ENCODE results near the gene UBA3.

Gene UBA3

GRCh38 chr3:69065318-69065964 lies 14.7 kb downstream of the UBA3 start:
- no peak for DNase-seq (ENCODE audit: low read depth)

GRCh38 chr3:69063636-69064035 lies 16.5 kb downstream of the UBA3 start:
- no peak for DNase-seq (ENCODE audit: low read depth)

DNA sequence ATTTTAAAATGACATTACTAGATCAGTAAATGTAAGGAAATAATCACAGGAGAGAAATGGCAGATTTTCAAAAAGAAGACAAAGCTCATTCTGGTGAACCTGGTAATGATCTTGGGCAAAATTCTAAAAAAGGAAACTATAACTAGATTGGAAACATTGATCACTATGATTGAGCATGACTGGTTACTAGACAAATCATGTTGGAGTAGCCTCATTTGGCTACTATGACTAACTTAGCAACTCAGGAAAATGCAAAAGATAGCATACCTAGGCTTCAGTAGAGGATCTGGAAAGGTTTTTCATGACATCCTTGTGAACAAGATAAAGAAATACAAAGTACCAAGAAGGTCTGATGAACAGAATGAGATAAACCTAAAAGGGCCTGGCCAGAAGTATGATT lies 20.5 kb downstream of the UBA3 start:
- DNase-seq (ENCODE audit: low read depth): no peak

DNA sequence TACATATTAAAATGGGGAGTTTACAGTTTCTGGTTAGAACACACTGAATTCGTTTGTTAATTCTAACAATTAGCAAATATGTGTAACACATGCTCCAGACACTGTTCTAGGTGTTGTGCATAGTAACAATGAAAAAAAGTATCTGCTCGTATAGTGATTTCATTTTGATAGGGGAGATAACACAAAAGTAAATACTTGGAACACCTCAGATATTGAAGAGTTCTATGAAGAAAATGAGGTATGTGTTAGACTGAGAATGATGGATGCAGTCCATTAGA lies 21.3 kb downstream of the UBA3 start:
- DNase-seq (ENCODE audit: low read depth): no peak

- no peak for DNase-seq (ENCODE audit: low read depth)
Measured at GRCh38 chr3:69058180-69058946, 21.8 kb downstream of the UBA3 start.

DNA sequence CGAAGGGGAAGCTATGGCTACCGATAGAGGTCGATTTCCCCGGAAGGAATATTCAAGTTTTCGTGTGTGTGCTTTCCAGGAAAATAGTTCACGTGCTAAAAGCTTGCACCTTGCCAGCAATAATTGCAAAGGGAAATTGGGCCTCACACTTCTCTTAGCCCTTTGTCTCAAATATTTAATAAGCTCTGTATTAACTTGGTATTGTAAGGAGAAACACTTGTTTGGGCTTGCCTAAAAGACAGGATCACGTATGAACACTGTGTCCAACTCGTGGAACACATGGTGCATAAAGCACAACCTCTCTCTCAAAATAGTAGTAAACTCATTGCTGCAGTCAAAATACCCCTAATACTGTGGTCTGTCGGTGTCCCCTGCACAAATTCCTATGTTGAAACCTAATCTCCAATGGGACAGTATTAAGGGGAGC lies 27.7 kb downstream of the UBA3 start:
- DNase-seq (ENCODE audit: low read depth): no peak

DNA sequence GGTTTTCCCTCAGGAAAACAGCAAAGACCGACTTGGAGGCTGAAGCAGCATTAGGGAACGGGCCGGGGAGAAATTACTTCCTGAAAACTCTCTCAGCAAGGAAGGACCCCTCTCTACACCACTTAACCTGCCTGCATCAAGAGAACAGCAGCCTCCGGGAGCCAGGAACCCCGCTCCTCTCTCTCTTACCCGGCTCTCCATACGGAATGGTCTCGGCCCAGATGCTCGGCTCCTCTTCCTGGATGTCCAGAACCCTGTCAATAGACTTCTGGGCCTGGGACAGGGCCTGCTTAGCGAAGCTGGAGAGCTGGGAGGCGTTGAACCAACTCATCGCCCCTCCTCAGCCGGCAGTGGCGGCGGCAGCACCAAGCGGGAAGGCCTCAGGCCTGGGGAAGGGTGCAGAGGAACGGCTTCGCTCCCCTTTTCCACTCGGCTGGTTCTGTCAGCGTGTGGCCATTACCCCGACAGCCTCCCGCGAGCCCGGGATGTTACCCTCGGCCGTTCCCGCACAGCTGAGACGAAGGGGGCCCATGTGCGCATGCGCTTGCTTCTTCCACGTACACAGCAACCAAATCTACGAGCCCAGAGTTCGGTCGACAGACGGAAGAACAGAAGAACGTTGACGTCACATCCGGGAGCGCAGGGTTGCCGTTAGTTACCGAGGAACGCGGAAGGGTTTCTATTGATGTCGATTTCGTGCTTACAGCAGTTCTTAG lies 28.3 kb downstream of the UBA3 start, which contains the start of gene TMF1:
TSS of gene TMF1 (minus strand) at position 578 of the 716 bp plus-strand sequence. CDS start at position 331, 247 bp downstream.
- DNase-seq (ENCODE audit: low read depth): peak; percentile 96

GRCh38 chr3:69048990-69049389 lies 31.2 kb downstream of the UBA3 start:
- no peak for DNase-seq (ENCODE audit: low read depth)

DNA sequence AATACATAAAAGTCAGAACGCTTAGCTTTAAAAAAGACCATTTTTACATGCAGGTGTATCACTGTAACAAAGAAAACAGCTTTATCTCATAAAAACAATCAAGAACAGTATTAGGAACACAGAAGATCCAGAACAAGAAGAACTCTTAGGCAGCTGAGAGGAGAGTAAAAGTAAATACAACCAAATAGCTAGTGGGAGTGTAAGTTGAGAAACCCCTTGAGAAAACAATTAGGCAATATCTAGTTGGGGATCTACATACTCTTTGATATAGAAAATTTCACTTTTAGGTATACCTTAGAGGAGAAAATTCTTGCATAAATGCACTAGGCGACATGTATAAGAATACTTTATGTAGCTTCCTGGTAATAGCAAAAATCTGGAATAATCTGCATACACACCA lies 35.6 kb downstream of the UBA3 start:
- no peak for DNase-seq (ENCODE audit: low read depth)

DNA sequence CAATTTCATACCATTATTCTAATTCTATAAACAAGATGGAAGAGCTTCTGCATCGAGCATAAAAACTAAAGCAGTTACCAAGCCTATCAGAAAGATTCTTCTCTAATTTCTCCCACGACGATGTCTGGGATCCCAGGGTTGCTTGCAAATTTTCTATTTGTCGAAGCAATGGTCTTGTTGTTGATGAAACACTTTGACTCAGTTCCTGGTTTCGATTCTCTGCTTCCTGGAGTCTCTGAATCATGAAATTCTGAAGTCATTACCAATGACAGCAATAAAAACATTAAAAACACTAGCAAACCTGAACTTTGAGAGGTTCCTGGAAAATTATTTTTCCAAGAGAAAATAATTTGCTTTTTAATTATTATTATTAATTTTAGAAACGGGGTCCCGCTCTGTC lies 46.7 kb downstream of the UBA3 start:
- no peak for DNase-seq (ENCODE audit: low read depth)

DNA sequence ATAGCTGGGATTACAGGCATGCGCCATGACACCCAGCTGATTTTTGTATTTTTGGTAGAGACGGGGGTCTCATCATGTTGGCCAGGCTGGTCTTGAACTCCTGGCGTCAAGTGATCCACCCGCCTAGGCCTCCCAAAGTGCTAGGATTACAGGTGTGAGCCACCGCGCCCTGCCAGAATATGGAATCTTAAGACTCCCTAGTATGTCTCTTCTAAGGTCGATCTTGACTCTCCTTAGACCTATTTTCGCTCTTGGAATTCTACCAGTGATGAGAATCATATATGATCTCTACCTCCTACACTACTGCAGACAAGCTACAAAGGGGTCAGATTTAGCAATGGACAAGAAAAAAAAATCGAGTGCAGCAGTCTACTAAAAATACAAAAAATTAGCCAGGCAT lies 47.4 kb downstream of the UBA3 start:
- DNase-seq (ENCODE audit: low read depth): no peak

- DNase-seq (ENCODE audit: low read depth): no peak
Measured at GRCh38 chr3:69032142-69032541, 48.0 kb downstream of the UBA3 start.

GRCh38 chr3:69031635-69032034 lies 48.5 kb downstream of the UBA3 start:
- no peak for DNase-seq (ENCODE audit: low read depth)

GRCh38 chr3:69020857-69021256 lies 59.3 kb downstream of the UBA3 start:
- DNase-seq (ENCODE audit: low read depth): no peak

DNA sequence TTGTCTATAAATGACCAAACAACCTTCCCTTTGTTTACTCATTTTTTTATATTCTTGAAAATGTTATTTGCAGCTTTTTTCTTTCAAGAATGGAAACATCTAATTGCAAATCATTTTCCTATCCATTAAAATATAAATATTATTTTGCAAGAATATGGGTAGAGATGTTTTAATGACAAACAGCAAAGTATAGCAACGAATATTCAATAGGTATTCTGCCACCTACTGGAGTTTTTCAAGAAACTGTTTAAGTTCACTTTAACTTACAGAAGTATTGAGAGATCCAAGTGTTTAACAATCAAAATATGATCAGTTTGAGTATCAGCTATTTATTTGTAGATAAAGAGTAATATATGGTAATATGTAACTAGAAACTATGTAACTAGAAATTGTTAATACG lies 59.7 kb downstream of the UBA3 start:
- no peak for DNase-seq (ENCODE audit: low read depth)

- DNase-seq (ENCODE audit: low read depth): no peak
Measured at GRCh38 chr3:69016901-69017300, 63.3 kb downstream of the UBA3 start.

DNA sequence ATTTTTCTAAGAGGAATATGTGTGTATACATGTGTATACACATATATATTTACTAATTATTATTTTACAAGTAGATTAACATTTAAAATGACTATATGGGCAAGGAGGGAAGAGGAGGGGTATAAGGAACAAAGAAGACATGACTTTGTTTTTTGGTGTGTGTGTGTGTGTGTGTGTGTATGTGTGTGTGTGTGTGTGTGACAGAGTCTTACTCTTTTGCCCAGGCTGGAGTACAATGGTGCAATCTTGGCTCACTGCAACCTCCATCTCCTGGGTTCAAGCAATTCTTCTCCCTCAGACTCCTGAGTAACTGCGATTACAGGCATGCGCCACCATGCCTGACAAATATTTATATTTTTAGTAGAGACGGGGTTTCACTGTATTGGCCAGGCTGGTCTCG lies 64.1 kb downstream of the UBA3 start:
- DNase-seq (ENCODE audit: low read depth): no peak

- DNase-seq (ENCODE audit: low read depth): no peak
Measured at GRCh38 chr3:69014022-69014580, 66.1 kb downstream of the UBA3 start.

- DNase-seq (ENCODE audit: low read depth): peak; percentile 77
Measured at GRCh38 chr3:69013253-69014021, 66.7 kb downstream of the UBA3 start, which contains the start of gene EOGT. EOGT (minus strand) TSS chr3:69013684; CDS start chr3:69009846, 3,838 bp downstream.

GRCh38 chr3:69012800-69013252 lies 67.3 kb downstream of the UBA3 start:
- no peak for DNase-seq (ENCODE audit: low read depth)

DNA sequence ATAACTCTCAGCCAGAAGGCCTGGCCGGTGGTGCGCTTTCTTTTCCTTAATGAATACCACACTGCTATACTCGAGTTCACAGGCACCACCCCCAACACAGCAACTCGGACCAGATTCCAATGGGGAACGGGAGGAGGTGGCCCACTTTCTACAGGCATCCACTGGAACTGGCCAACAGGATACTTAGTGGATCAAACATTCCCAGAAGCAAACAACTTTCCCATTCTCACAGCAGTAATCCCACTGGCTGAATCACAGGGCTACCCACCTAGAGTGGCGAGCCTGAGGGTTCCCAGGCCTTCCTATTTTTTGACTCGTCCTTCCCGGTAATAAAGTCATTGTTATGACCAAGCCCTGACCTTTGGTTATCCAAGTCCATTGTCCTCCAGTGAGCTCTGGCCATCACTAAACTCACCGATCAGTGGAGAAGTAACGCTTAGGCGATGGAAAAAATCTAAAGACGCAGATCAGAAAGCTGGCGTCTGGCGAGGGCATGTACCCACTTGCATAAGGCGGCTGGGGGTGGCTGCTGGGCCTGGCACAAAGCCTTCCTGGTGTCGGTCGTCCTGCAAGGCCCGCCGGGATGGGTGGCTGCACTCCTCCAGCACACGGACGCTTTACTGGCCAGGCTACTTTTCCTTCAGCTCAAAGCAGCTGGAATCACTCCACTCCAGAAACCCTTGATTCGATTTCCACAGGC lies 67.9 kb downstream of the UBA3 start:
- DNase-seq (ENCODE audit: low read depth): no peak
